Activated naive CD8-positive, alpha-beta T cell treated with anti-CD3 and anti-CD28 coated beads, Interleukin-2, amount 10 ng/mL, durations not matched to agents 7 days and 5 days (primary cell): ENCODE measurements around the gene PGBD5. TPM values are rescaled to one million over a fixed set of nuclear protein-coding genes. Genes with fewer than 3 reads are reported as not detected.

Source experiments
- ATAC-seq: fragments of 150-1000 bp; cut with Tn5 transposase; one replicate; pipeline ENCODE4 v1.10.0; 2021; ENCODE audit warnings: low read depth, moderate library complexity
- POLR2A ChIA-PET: fragments of 350-600 bp; sonication (Branson Sonifier 250); formaldehyde crosslinking; loops from one replicate; lab custom pipeline; 2021; ENCODE audit warnings: antibody characterized with exemption; lab: Charles Lee
- DNase-seq: peaks from one replicate; pipeline ENCODE4 v3.0.0; 2021
- H3K27ac Mint-ChIP-seq: one replicate; pipeline ENCODE4 v1.8.0; 2022; ENCODE audit warnings: mild to moderate bottlenecking, mixed read lengths
- H3K27me3 Mint-ChIP-seq: one replicate; pipeline ENCODE4 v1.8.0; 2022; ENCODE audit warnings: mild to moderate bottlenecking, moderate library complexity, mixed read lengths
- H3K36me3 Mint-ChIP-seq: one replicate; pipeline ENCODE4 v1.8.0; 2021; ENCODE audit warnings: mild to moderate bottlenecking, mixed read lengths
- H3K4me1 Mint-ChIP-seq: one replicate; pipeline ENCODE4 v1.8.0; 2021; ENCODE audit warnings: mixed read lengths
- H3K4me3 Mint-ChIP-seq: one replicate; pipeline ENCODE4 v1.8.0; 2022; ENCODE audit warnings: mild to moderate bottlenecking, moderate library complexity, mixed read lengths
- H3K9me3 Mint-ChIP-seq: one replicate; pipeline ENCODE4 v1.8.0; 2021; ENCODE audit warnings: mixed read lengths
- total RNA-seq, 2 experiments: library from RNA; stranded (reverse); gene quantifications; one replicate each; pipeline ENCODE4 v1.2.3, GENCODE V29; 2021

Gene PGBD5
- total RNA-seq, 2 experiments from 2014 or later, result not detected

- H3K27me3 Mint-ChIP-seq, result peaks cover 7% of the 10 kb centered on the region
- DNase-seq, result no peak
- ATAC-seq, result no peak
- H3K4me3 Mint-ChIP-seq, result no peak overlapping the region
- POLR2A ChIA-PET, result no interaction called here
- no peaks in the 10 kb centered on the region for H3K9me3 Mint-ChIP-seq
- H3K36me3 Mint-ChIP-seq, result no peaks in the 10 kb centered on the region
- no peaks in the 10 kb centered on the region for H3K4me1 Mint-ChIP-seq
- H3K27ac Mint-ChIP-seq, result no peak overlapping the region
Measured at GRCh38 chr1:230398856-230399255, 27.3 kb downstream of the PGBD5 start.

- POLR2A ChIA-PET, result interaction anchor here (0.6 kb wide), 1 partner anchor 1735 kb away, joined by 3 read pairs; no protein-coding TSS in a partner anchor
- no peak for DNase-seq
- no peak overlapping the region for H3K4me3 Mint-ChIP-seq
- H3K27ac Mint-ChIP-seq, result no peak overlapping the region
- H3K9me3 Mint-ChIP-seq, result no peaks in the 10 kb centered on the region
- no peaks in the 10 kb centered on the region for H3K36me3 Mint-ChIP-seq
- H3K27me3 Mint-ChIP-seq, result peaks cover 15% of the 10 kb centered on the region
- ATAC-seq, result no peak
- H3K4me1 Mint-ChIP-seq, result peaks cover 2% of the 10 kb centered on the region
Measured at GRCh38 chr1:230396966-230397365, 29.2 kb downstream of the PGBD5 start.

- no peak for DNase-seq
- no peak for ATAC-seq
- H3K27me3 Mint-ChIP-seq, result peaks cover 21% of the 10 kb centered on the region
- H3K4me1 Mint-ChIP-seq, result peaks cover 2% of the 10 kb centered on the region
- H3K9me3 Mint-ChIP-seq, result no peaks in the 10 kb centered on the region
- H3K4me3 Mint-ChIP-seq, result no peak overlapping the region
- no peaks in the 10 kb centered on the region for H3K36me3 Mint-ChIP-seq
- H3K27ac Mint-ChIP-seq, result no peak overlapping the region
- POLR2A ChIA-PET, result no interaction called here
Measured at GRCh38 chr1:230395932-230396331, 30.2 kb downstream of the PGBD5 start.

- no peaks in the 10 kb centered on the region for H3K36me3 Mint-ChIP-seq
- ATAC-seq, result no peak
- peaks cover 2% of the 10 kb centered on the region for H3K4me1 Mint-ChIP-seq
- H3K27ac Mint-ChIP-seq, result no peak overlapping the region
- H3K9me3 Mint-ChIP-seq, result no peaks in the 10 kb centered on the region
- POLR2A ChIA-PET, result no interaction called here
- H3K27me3 Mint-ChIP-seq, result peaks cover 21% of the 10 kb centered on the region
- no peak overlapping the region for H3K4me3 Mint-ChIP-seq
- no peak for DNase-seq
Measured at GRCh38 chr1:230394741-230395140, 31.4 kb downstream of the PGBD5 start.

GRCh38 chr1:230394134-230394533 lies 32.0 kb downstream of the PGBD5 start:
- Mint-ChIP-seq H3K4me1 (peaks cover 2% of the 10 kb centered on the region), H3K4me3 (no peak overlapping the region), H3K27me3 (peaks cover 21% of the 10 kb centered on the region), H3K27ac (no peak overlapping the region), H3K9me3 (no peaks in the 10 kb centered on the region), H3K36me3 (no peaks in the 10 kb centered on the region)
- POLR2A ChIA-PET, result no interaction called here
- DNase-seq, result no peak
- ATAC-seq, result no peak

GRCh38 chr1:230393722-230394121 lies 32.4 kb downstream of the PGBD5 start:
- peaks cover 21% of the 10 kb centered on the region for H3K27me3 Mint-ChIP-seq
- no peak overlapping the region for H3K27ac Mint-ChIP-seq
- POLR2A ChIA-PET, result no interaction called here
- ATAC-seq (no peak), DNase-seq (no peak)
- H3K9me3 Mint-ChIP-seq, result no peaks in the 10 kb centered on the region
- no peaks in the 10 kb centered on the region for H3K36me3 Mint-ChIP-seq
- H3K4me3 Mint-ChIP-seq, result no peak overlapping the region
- H3K4me1 Mint-ChIP-seq, result peaks cover 2% of the 10 kb centered on the region

- DNase-seq, result no peak
Measured at GRCh38 chr1:230392920-230393521, 33.1 kb downstream of the PGBD5 start.

GRCh38 chr1:230392536-230392909 lies 33.6 kb downstream of the PGBD5 start:
- POLR2A ChIA-PET, result no interaction called here
- Mint-ChIP-seq H3K4me1 (peaks cover 2% of the 10 kb centered on the region), H3K4me3 (no peak overlapping the region), H3K36me3 (no peaks in the 10 kb centered on the region), H3K9me3 (no peaks in the 10 kb centered on the region), H3K27ac (no peak overlapping the region), H3K27me3 (peaks cover 18% of the 10 kb centered on the region)
- ATAC-seq, result no peak
- no peak for DNase-seq

More at GRCh38 chr1:230392920-230393521, 33.1 kb downstream of the PGBD5 start:
- ATAC-seq, result no peak
- Mint-ChIP-seq H3K4me3 (no peak overlapping the region), H3K27ac (no peak overlapping the region), H3K36me3 (no peaks in the 10 kb centered on the region), H3K9me3 (no peaks in the 10 kb centered on the region), H3K27me3 (peaks cover 18% of the 10 kb centered on the region), H3K4me1 (peaks cover 2% of the 10 kb centered on the region)
- POLR2A ChIA-PET, result no interaction called here

- no peak for ATAC-seq
- H3K27me3 Mint-ChIP-seq, result peaks cover 18% of the 10 kb centered on the region
- H3K4me1 Mint-ChIP-seq, result peaks cover 2% of the 10 kb centered on the region
- DNase-seq, result no peak
- H3K4me3 Mint-ChIP-seq, result no peak overlapping the region
- H3K9me3 Mint-ChIP-seq, result no peaks in the 10 kb centered on the region
- H3K27ac Mint-ChIP-seq, result no peak overlapping the region
- no peaks in the 10 kb centered on the region for H3K36me3 Mint-ChIP-seq
- POLR2A ChIA-PET, result no interaction called here
Measured at GRCh38 chr1:230391776-230392535, 34.2 kb downstream of the PGBD5 start.

- no peak overlapping the region for H3K4me3 Mint-ChIP-seq
- peaks cover 18% of the 10 kb centered on the region for H3K27me3 Mint-ChIP-seq
- no peaks in the 10 kb centered on the region for H3K36me3 Mint-ChIP-seq
- no peak for DNase-seq
- H3K27ac Mint-ChIP-seq, result no peak overlapping the region
- ATAC-seq, result no peak
- POLR2A ChIA-PET, result no interaction called here
- H3K9me3 Mint-ChIP-seq, result no peaks in the 10 kb centered on the region
- H3K4me1 Mint-ChIP-seq, result peaks cover 2% of the 10 kb centered on the region
Measured at GRCh38 chr1:230390371-230390770, 35.8 kb downstream of the PGBD5 start.

GRCh38 chr1:230387876-230388275 lies 38.3 kb downstream of the PGBD5 start:
- Mint-ChIP-seq H3K9me3 (no peaks in the 10 kb centered on the region), H3K36me3 (no peaks in the 10 kb centered on the region)
- ATAC-seq, result no peak

GRCh38 chr1:230387296-230387695 lies 38.8 kb downstream of the PGBD5 start:
- ATAC-seq (no peak), DNase-seq (no peak)
- Mint-ChIP-seq H3K27me3 (peaks cover 11% of the 10 kb centered on the region), H3K9me3 (no peaks in the 10 kb centered on the region), H3K4me1 (no peaks in the 10 kb centered on the region), H3K27ac (no peak overlapping the region), H3K4me3 (no peak overlapping the region), H3K36me3 (no peaks in the 10 kb centered on the region)
- POLR2A ChIA-PET, result no interaction called here

More at GRCh38 chr1:230387876-230388275, 38.3 kb downstream of the PGBD5 start:
- no peak overlapping the region for H3K4me3 Mint-ChIP-seq
- H3K27me3 Mint-ChIP-seq, result peaks cover 17% of the 10 kb centered on the region
- DNase-seq, result no peak
- no peak overlapping the region for H3K27ac Mint-ChIP-seq
- POLR2A ChIA-PET, result no interaction called here
- H3K4me1 Mint-ChIP-seq, result peaks cover 2% of the 10 kb centered on the region

- no peak overlapping the region for H3K27ac Mint-ChIP-seq
- peaks cover 7% of the 10 kb centered on the region for H3K27me3 Mint-ChIP-seq
- POLR2A ChIA-PET, result no interaction called here
- no peak for DNase-seq
- no peaks in the 10 kb centered on the region for H3K36me3 Mint-ChIP-seq
- no peak for ATAC-seq
- no peaks in the 10 kb centered on the region for H3K9me3 Mint-ChIP-seq
- H3K4me1 Mint-ChIP-seq, result no peaks in the 10 kb centered on the region
- no peak overlapping the region for H3K4me3 Mint-ChIP-seq
Measured at GRCh38 chr1:230386637-230387262, 39.4 kb downstream of the PGBD5 start.

- Mint-ChIP-seq H3K4me1 (no peaks in the 10 kb centered on the region), H3K27ac (no peak overlapping the region), H3K4me3 (no peak overlapping the region), H3K9me3 (no peaks in the 10 kb centered on the region), H3K27me3 (peaks cover 3% of the 10 kb centered on the region), H3K36me3 (no peaks in the 10 kb centered on the region)
- DNase-seq (no peak), ATAC-seq (no peak)
- POLR2A ChIA-PET, result no interaction called here
Measured at GRCh38 chr1:230385930-230386329, 40.2 kb downstream of the PGBD5 start.
